ENCODE results near the gene DGKH. TPM values are rescaled to one million over a fixed set of nuclear protein-coding genes. Genes with fewer than 3 reads are reported as not detected.

The DGKH gene
- total RNA-seq, 1 experiment from 2014 or later, result 19.1 TPM

GRCh38 chr13:42061943-42062342 is 13.5 kb downstream of the DGKH start:
- TF ChIP-seq CTCF (IDR thresholded peaks at IDR 0.05; ENCODE audit: unreplicated experiment), result no peak
- Mint-ChIP-seq H3K4me1 (ENCODE audit: low read depth, unreplicated experiment) (peaks cover 19% of the 10 kb centered on the region), H3K4me3 (ENCODE audit: low read depth, unreplicated experiment) (no peak overlapping the region), H3K9me3 (ENCODE audit: low read depth, unreplicated experiment) (no peaks in the 10 kb centered on the region), H3K36me3 (ENCODE audit: insufficient read depth, unreplicated experiment) (peaks cover 4% of the 10 kb centered on the region), H3K27me3 (ENCODE audit: unreplicated experiment) (no peaks in the 10 kb centered on the region), H3K27ac (ENCODE audit: unreplicated experiment) (no peak overlapping the region)
- intact Hi-C loops (cut with micrococcal nuclease; ENCODE audit: unreplicated experiment), result no loop called here
- no TSS peak for BruUV-seq (replicated peaks)
- DNase-seq, result no peak
- CTCF ChIA-PET, result no interaction called here

GRCh38 chr13:42063105-42063504 is 14.7 kb downstream of the DGKH start:
- intact Hi-C loops (cut with micrococcal nuclease; ENCODE audit: unreplicated experiment), result no loop called here
- Mint-ChIP-seq H3K36me3 (ENCODE audit: insufficient read depth, unreplicated experiment) (peaks cover 4% of the 10 kb centered on the region), H3K27me3 (ENCODE audit: unreplicated experiment) (no peaks in the 10 kb centered on the region), H3K4me1 (ENCODE audit: low read depth, unreplicated experiment) (peaks cover 19% of the 10 kb centered on the region), H3K27ac (ENCODE audit: unreplicated experiment) (no peak overlapping the region), H3K4me3 (ENCODE audit: low read depth, unreplicated experiment) (no peak overlapping the region), H3K9me3 (ENCODE audit: low read depth, unreplicated experiment) (no peaks in the 10 kb centered on the region)
- no TSS peak for BruUV-seq (replicated peaks)
- CTCF ChIA-PET, result no interaction called here
- DNase-seq, result no peak
- no peak for TF ChIP-seq CTCF (IDR thresholded peaks at IDR 0.05; ENCODE audit: unreplicated experiment)

GRCh38 chr13:42064259-42064658 is 15.8 kb downstream of the DGKH start:
- no peaks in the 10 kb centered on the region for H3K27me3 Mint-ChIP-seq (ENCODE audit: unreplicated experiment)
- no peak for TF ChIP-seq CTCF (IDR thresholded peaks at IDR 0.05; ENCODE audit: unreplicated experiment)
- H3K27ac Mint-ChIP-seq (ENCODE audit: unreplicated experiment), result no peak overlapping the region
- H3K9me3 Mint-ChIP-seq (ENCODE audit: low read depth, unreplicated experiment), result no peaks in the 10 kb centered on the region
- H3K4me1 Mint-ChIP-seq (ENCODE audit: low read depth, unreplicated experiment), result peaks cover 19% of the 10 kb centered on the region
- peaks cover 4% of the 10 kb centered on the region for H3K36me3 Mint-ChIP-seq (ENCODE audit: insufficient read depth, unreplicated experiment)
- no peak overlapping the region for H3K4me3 Mint-ChIP-seq (ENCODE audit: low read depth, unreplicated experiment)
- CTCF ChIA-PET, result no interaction called here
- intact Hi-C loops (cut with micrococcal nuclease; ENCODE audit: unreplicated experiment), result no loop called here
- BruUV-seq (replicated peaks), result no TSS peak
- no peak for DNase-seq

GRCh38 chr13:42064966-42065365 is 16.5 kb downstream of the DGKH start:
- no peak overlapping the region for H3K27ac Mint-ChIP-seq (ENCODE audit: unreplicated experiment)
- H3K27me3 Mint-ChIP-seq (ENCODE audit: unreplicated experiment), result no peaks in the 10 kb centered on the region
- intact Hi-C loops (cut with micrococcal nuclease; ENCODE audit: unreplicated experiment), result no loop called here

More at GRCh38 chr13:42064966-42065365, 16.5 kb downstream of the DGKH start:
- DNase-seq, result no peak
- Mint-ChIP-seq H3K36me3 (ENCODE audit: insufficient read depth, unreplicated experiment) (peaks cover 4% of the 10 kb centered on the region), H3K9me3 (ENCODE audit: low read depth, unreplicated experiment) (no peaks in the 10 kb centered on the region), H3K4me1 (ENCODE audit: low read depth, unreplicated experiment) (peaks cover 19% of the 10 kb centered on the region), H3K4me3 (ENCODE audit: low read depth, unreplicated experiment) (no peak overlapping the region)
- CTCF ChIA-PET, result no interaction called here
- BruUV-seq (replicated peaks), result no TSS peak
- no peak for TF ChIP-seq CTCF (IDR thresholded peaks at IDR 0.05; ENCODE audit: unreplicated experiment)

All from Calu3 (cell line).